HTR-8/SVneo (cell line): ENCODE data around the gene TAF3.
A peak's percentile ranks its signal among the peaks of the same experiment; 100 is the strongest.
"Not testable (repeated sequence)": the region's sequence is repeated elsewhere in the genome, so short reads cannot be mapped to it uniquely, and the experiment has no call there.

Experiments used
- DNase-seq: peaks from one replicate; pipeline ENCODE4 v3.0.0; 2011; ENCODE audit warnings: low spot score, mixed read lengths; ENCODE audit not compliant: insufficient read length
- FAIRE-seq: peaks from 2 replicates; lab custom pipeline; 2011; peaks lifted over from hg19 to GRCh38; lab: Jason Lieb, UNC

The TAF3 gene

DNA sequence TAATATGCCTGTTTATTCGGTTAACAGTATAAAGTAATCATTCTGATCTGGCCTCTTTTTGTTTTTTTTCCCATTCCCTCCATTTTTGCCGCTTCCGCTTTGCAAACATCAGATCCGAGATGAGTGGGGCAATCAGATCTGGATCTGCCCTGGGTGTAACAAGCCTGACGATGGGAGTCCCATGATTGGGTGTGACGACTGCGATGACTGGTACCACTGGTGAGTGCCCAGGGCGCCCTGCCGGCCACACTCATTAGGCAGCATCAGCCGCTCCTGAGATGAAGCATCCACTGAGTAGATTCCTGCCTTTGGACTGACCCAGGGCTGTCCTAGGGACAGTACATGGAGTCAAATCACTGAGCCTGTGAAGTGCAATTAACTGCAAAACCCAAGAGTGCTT lies 195.3 kb downstream of the TAF3 start:
- DNase-seq (no peak), FAIRE-seq (no peak)

DNA sequence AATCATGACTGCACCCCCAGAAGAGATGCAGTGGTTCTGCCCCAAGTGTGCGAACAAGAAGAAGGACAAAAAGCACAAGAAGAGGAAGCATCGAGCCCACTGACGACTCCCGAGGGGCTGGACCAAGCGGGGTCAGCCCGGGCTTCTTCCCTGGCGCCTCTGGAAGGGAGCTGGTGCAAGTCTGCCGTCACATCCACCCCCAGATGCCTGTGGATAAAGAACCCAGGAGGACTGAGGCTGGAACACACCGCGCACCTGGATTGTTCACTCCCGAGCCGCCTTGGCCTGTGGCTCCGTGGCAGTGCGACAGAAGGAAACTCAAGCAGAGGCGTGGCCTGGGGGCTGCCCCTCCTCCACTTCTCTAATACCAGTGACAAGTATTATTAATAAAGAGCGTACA lies 196.3 kb downstream of the TAF3 start:
- FAIRE-seq (no peak), DNase-seq (no peak)

DNA sequence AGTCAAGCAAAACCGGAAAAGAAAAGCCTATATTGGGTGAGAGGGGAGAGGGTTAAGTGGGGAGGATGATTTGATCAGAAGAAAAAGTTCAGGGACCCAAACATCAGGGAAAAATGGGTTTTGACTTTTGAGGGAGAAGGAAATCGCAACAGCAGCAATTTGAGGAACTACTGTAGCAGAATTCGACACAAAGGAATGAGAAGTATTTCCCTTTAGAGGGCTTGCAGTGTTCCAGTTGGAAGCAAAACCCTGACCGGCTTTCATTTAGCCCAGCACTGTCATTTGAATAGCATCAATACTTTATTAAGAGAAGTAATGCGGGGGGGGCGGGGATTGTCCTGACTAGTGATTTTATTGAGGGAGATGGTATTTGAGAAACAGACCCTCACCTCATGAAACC lies 199.0 kb downstream of the TAF3 start:
- FAIRE-seq (no peak), DNase-seq (no peak)

DNA sequence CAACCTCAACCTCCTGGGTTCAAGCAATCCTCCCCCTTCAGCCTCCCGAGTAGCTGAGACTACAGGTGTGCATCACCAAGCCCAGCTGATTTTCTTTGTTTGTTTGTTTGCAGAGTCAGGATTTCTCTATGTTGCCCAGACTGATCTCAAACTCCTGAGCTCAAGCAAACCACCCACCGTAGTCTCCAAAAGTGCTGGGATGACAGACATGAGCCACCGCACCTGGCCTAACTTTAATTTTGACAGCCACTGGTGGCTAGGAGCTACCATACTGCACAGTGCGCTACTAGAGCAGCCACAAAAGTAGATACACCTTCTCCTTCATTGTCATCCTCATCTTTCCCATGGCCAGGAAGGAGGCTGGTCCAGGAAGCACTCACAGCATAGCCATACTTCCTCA lies 205.0 kb downstream of the TAF3 start:
- FAIRE-seq: no peak
- no peak for DNase-seq

DNA sequence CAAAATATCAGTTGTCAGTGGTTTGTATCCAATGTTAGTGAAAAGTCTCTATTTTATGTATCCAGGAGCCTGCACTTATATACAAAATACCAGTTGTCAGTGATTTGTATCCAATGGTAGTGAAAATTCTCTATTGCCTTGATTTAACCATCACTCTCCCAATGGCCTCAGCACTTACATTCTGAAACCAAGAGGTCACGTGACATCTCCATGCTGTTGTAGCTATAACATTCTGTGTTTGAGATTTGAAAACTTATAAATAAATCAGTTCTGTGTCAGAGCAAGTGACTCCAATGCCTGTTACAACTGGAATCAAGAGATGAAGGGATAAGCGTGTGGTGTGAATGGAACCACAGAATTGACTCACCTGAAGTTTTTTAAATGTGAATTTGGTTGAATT lies 205.5 kb downstream of the TAF3 start:
- FAIRE-seq: no peak

DNA sequence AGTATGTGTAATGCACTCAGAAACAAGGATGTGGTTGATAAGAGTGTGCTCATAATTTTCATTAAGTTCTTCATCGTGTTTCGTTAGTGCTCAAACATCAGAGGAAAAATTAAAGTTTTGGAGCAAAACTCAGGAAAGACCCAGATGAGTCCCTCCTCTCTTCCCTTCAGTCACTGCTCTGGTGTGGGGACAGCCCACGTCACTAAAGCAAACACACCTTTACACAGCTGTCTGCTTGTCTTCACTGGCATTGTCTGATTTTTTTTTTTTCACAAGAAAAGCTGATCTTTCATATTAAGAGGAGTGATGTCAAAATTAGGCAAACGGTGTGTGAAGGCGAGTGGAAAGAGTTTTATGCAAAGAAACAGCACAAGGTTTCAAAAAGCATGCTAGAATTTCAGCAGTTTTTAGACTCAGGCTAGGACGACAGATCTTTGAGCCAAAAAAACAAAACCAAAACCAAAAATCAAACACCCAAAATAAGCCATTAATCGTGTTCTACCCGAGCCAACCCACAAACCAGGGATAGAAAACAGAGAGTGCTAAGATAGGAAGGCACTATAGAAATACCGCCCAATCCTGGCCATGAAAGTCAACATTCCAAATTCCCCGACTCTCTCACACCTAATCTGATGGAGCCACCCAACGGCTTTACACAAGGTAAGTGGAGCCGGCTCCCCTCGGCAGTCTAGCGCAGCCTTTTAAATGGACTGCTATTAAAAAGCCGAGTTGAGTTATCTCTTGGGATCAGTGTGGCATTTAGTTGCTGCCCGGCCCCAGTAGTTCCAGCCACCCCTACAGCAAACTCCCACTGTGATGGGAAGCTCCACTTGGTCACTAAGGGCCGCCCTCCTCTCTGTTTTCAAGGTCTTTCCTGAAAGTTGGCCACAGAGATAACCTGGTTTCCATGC lies 208.3 kb downstream of the TAF3 start:
- no peak for DNase-seq
- no peak for FAIRE-seq

More for the DNA sequence above, 205.5 kb downstream of the TAF3 start:
- DNase-seq: no peak

DNA sequence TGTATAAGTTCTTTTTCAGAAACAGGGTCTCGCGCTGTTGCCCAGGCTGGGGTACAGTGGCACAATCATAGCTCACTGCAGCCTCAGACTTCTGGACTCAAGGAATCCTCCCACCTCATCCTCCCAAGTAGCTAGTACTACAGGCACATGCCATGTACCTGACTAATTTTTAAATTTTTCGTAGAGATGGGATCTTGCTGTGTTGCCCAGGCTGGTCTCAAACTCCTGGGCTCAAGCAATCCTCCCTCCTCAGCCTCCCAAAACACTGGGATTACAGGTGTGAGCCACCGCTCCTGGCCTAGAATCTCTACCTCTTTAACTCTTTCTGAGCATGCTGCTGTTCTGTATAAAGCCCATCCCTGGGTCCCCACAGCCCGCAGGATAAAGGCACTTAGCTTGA lies 212.9 kb downstream of the TAF3 start:
- FAIRE-seq, DNase-seq: not testable (repeated sequence)

DNA sequence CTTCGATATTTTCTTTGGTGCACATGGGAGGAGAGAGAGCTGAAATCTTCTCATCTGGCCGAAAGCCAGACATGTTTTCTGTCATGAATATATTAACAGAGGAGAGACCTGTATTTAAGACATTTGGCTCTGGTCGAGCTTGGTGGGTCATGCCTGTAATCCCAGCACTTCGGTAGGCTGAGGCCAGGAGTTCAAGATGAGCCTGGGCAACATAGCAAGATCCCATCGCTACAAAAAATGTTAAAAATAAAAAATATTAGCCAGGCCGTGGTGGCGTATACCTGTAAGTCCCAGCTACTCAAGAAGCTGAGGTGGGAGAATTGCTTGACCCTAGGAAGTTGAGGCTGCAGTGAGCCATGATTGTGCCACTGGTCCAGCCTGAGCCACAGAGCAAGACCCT lies 214.3 kb downstream of the TAF3 start:
- DNase-seq: no peak
- no peak for FAIRE-seq

DNA sequence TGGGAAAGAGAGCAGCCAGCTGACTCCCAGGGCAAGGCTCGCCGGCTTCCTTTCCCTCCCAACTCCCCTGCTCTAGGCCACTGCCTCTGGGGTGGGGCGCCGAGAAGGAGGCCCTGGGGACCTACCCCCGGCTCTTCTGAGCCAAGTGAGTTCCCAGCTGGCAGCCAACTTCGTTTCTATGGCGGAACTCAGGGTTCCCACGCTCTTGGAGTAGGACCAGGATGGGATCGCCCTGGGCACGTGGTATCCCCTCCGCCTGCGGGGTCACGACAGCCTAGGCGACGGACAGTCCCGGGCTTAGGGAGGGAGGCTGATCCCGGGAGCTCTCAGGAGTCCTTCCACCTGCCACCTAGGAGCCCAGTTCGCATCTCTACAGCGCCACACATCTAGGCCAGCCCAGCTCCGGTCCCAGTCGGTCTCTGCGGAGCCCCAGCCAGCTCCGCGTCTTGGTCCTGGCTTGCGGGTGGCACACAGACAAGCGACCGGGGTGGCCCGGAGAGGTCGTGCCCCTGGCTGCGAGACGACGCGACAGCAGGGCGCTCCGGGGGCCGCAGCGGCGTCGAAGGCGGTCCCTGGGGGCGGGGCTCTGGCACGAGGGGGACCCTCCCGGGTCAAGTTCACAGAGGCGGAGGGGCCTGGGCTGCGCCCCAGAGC lies 215.6 kb downstream of the TAF3 start:
- FAIRE-seq: no peak
- no peak for DNase-seq

DNA sequence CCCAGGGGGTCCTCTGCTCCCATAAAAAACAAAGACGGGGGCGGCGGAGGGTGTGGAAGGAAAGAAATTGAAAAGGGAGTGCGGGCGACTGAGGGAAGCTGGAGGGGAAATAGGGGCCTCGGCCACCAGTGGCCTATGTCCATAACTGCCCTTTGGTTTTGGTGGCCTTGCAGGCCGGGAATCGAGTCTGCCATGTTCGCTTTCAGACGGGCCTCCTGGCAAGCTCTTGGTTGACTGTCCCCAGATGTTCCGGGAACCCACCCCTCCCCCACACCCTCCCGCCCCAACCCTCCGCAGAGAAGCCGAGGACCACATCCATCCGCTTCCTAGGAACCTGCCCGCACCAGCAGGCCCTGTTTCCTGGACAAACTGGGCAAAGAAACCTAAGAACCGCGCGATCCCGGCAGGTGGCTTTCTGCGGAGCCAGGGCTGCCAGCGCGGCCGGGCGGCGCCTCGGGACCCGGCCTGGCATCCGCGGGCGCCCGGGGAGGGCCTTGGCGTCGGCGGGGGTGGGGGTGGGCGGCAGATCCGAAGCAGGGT lies 216.2 kb downstream of the TAF3 start:
- no peak for FAIRE-seq
- DNase-seq: no peak

DNA sequence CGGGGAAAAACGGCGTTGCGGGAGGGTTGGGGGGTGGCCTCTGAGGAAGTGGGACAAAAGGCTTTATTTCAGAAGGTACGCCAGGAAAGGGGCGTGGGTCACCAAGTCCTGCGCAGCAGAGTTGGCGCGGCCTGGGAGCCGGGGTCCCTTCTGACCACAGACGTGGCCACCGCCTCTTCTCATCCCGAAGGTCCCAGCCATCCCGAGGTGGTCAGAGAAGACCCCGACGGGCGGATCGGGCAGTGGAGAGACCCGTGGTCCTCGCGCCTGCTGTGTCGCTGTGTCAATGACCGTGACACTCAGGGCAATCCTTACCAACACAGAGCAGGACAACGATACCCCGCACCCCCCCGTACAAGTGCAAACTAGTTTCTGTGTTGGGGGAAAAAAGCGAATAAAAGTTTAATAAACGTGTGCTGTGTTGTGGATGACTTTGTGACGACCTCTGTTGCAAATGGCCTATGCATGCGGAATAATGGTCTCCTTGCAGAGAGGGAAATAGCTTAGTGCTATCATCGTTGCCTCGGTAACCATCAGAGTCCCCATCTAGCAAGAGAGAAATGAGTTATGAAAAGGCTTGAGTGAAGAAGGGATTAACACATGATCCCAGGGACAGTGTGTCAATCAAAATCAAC lies 216.8 kb downstream of the TAF3 start:
- FAIRE-seq (peak; percentile 9), DNase-seq (no peak)

DNA sequence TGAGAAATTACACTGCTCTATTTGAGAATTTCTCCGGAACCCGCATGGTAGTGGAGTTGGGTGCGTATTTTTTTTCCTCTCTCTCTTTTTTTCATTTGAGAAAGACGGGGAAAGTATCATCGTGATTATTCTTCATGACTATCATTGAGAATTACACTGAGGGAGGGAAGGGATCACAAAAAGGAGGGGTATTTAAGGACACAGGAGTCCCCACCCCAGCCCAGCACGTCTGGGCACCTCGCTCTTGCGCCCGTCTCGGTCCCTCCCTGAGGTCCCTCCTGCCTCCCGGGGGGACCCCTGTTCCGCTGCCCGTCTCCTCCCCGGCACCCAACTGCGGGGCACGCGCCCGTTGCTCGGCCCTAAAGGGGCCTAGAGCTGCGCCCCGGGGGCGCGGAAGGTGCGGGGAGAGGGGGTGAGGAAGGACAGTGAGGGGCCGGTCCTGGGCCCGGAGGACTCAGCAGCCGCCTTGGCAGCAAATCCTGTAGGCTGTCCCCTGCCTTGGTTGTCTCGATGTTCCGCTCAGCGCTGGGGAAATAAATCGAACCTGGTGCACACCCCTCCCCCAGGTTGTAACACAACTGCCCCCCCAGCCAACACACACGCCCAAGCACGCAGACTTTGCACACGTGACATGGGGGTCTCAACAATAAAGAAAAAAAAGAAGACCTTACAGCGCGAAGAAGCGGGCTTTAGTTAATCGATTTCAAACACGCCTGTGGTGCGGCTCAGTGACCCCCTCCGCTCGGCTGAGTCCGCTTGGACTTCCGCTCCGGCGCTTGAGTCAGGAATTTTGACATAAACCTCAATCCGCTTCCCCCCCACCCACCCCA lies 217.6 kb downstream of the TAF3 start:
- no peak for FAIRE-seq

DNA sequence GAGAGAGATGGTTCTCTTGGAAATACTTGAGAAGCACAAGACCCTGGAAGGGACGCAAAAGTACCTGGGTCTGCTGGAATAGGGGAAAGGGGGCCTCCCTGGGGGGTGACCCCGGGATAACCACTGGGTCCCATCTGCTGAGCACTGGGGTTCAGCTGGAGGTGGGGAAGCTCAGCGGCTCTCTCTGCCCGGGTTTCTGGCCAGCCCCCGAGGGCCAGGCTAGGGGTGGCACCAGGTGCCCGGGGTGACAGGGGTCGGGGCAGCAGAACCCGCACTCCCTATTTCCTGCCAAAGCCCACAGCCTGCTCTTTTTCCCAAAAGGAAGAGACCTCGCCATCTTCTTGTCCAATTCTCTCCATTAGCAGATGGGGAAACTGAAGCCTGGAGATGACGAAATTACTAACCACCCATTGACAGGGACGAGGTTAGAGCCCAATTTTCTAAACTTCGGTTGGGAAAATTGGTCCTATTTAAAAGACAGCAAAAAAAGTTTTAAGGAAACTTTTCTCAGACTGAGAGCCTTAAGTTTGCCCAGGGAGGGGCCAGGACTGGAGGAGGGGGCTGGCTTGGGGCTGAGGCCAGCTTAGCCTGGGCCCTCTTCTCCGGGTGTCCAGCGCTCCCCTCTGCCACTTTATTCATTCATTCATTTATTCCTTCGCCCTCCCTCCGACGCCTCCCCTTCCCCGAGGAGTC lies 218.3 kb downstream of the TAF3 start:
- DNase-seq: no peak
- no peak for FAIRE-seq

More for the DNA sequence above, 217.6 kb downstream of the TAF3 start:
- no peak for DNase-seq

DNA sequence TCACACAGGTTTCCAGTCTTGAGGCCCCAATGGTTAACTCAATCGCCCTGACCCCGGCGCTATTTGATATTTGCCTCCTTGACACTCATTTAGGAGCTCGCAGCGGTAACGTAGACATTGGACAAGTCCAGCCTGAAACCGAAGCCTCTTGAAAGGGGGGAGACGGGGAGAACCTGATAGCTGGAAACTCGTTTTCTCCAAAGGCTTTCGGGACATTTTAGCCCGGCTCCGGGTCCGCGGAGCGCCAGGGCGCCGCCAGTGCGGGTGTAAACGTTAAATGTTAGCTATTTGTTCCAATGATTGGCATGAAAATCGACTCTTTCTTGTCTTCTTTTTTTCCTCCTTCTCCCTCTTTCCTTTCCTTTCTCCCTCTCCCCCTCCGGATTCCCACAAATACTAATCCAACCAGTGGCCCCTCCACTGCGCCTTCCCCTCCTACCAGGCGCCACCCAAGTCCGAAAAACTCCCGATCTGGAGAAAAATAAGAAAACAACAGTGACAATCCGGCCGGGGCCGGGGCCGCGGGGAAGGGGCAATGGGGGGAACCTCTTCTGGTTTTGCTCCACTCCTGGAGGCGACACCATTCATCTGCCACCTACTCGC lies 219.0 kb downstream of the TAF3 start:
- FAIRE-seq (no peak), DNase-seq (no peak)

DNA sequence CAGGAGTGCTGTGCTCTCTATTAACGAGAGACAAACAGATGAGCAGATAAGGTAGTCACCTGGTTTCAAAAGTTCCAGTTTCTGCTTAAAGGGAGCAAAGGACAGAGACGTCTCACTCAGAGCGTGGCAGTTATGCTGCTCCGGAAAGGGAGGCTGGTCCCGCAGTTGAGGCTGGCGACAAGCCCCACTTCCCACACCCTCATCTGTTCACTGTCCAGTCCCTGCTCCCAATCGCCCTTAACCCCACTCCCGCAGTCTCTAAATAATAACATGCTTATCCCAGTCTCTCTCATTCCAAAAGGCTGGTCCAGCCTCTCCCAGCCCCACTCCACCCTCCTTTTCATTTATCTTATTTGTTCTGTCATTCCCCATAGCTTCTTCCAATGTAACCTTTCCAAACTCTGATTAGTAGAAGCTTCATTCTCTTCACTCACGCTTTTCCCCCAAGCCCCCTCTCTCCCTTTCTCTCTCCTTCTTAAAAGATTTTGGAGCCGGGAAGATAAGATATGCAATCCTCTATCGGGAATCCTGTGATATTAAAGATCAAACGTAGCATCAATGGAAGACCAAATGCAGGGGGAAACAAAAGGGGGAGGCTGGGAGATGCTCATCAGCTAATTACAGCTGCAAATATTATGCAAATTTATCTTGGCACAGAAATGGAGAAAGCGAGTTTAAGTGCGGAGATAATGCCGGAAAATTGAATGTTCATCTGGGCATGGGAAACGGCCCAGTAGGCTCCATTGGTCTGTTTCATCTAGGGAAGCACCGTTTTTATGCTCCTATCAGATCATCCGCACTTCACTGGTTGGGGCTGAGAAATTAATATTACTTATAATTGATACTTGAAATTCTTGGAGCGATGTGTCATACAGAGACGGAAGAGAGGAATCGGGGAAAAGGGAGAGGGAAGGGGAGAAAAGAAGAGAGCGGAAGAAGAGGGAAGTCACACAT lies 219.9 kb downstream of the TAF3 start:
- no peak for FAIRE-seq

DNA sequence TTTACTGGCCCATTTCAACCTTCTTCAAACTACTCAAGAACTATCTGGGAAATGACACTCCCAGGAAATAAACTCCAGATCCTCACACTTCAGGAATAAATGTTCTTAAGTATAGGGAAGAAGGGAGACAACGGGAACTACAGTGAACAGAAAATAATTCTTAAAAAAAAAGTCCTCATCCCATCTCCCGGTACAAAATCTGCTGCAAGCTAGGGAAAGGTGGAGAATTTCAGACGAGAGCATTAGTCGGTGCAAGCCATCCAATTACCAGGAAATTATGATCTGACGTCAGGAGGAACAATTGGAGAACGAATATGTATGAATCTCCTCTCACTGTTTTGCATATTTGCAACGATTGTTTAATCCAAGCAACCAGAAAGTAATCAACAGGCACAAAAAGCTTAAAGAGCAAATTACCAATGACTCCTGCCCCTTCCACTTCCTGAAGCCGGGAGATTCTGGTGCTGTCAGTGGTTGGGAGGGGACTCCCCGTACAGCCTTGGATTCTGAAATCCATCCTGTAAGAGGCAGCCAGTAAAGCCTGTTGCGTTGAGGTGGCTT lies 221.1 kb downstream of the TAF3 start:
- FAIRE-seq (no peak), DNase-seq (no peak)

More for the DNA sequence above, 219.9 kb downstream of the TAF3 start:
- no peak for DNase-seq

DNA sequence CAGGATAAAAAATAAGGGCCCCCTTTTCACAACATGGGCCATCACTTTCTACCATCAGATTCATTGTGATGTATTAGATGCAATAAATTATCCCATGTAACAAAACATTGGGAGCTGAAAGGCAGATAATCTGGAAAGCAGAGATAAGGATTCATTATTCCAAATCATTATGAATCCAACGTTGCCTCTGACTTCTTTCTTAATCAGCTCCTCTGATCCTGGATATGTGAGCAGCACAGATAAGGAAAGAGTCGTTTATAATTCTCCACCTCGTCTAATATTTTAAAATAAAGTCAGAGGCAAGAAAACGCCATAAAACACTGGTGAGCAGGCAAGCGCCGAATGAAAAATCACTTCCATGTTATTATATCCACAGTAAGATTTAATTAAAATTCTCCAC lies 222.3 kb downstream of the TAF3 start:
- DNase-seq: no peak
- FAIRE-seq: no peak
